ENCODE results near the gene EDIL3. TPM values are rescaled to one million over a fixed set of nuclear protein-coding genes. Genes with fewer than 3 reads are reported as not detected.

Gene EDIL3
- total and polyA plus RNA-seq, 2 experiments from 2014 or later, result 18.2 to 42.4 TPM

DNA sequence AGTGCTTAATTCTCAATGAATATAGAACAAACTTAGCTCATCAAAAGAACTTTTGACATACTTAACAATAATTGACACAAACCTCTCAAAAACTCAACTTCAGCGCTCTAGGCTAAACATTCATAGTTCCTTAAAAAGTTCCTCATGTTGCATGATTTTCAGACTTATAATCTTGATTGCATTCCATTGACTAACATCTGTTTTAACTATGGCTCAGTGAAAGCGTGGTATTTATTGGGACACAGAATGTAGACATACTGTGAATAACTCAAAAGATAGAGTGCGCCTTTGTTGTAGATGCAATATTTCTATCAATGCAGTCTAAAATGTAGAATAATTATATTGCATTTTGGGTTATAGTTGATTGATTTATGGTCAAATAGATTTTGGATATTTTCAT is 436.9 kb downstream of the EDIL3 start:
- 91% methylated on average over 3 of the region's 3 CpGs for WGBS (ENCODE audit: low lambda C conversion rate, missing lambda C conversion rate)
- H3K27me3 ChIP-seq, result no peaks in the 10 kb centered on the region
- no peaks in the 10 kb centered on the region for H3K36me3 ChIP-seq (replicated peaks; ENCODE audit: insufficient read depth, low read depth)
- H3K4me2 ChIP-seq, result no peak overlapping the region
- TF ChIP-seq, protein P1, sequence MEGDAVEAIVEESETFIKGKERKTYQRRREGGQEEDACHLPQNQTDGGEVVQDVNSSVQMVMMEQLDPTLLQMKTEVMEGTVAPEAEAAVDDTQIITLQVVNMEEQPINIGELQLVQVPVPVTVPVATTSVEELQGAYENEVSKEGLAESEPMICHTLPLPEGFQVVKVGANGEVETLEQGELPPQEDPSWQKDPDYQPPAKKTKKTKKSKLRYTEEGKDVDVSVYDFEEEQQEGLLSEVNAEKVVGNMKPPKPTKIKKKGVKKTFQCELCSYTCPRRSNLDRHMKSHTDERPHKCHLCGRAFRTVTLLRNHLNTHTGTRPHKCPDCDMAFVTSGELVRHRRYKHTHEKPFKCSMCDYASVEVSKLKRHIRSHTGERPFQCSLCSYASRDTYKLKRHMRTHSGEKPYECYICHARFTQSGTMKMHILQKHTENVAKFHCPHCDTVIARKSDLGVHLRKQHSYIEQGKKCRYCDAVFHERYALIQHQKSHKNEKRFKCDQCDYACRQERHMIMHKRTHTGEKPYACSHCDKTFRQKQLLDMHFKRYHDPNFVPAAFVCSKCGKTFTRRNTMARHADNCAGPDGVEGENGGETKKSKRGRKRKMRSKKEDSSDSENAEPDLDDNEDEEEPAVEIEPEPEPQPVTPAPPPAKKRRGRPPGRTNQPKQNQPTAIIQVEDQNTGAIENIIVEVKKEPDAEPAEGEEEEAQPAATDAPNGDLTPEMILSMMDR (IDR thresholded peaks at IDR 0.05; ENCODE audit: poor library complexity), result no peak
- TF ChIP-seq EZH2 (IDR thresholded peaks at IDR 0.05; ENCODE audit: borderline replicate concordance), result no peak
- no peak for TF ChIP-seq EZH2phosphoT487 (IDR thresholded peaks at IDR 0.05; ENCODE audit: low read depth, severe bottlenecking, unreplicated experiment)
- H3K4me1 ChIP-seq (ENCODE audit: insufficient read depth), result no peaks in the 10 kb centered on the region
- H3K4me3 ChIP-seq, result no peak overlapping the region
- no peaks in the 10 kb centered on the region for H3K79me2 ChIP-seq
- H3K9me2 ChIP-seq (replicated peaks; ENCODE audit: insufficient read depth), result no peaks in the 10 kb centered on the region
- no peak overlapping the region for H3K27ac ChIP-seq
- no peaks in the 10 kb centered on the region for H4K20me1 ChIP-seq (ENCODE audit: insufficient read depth, poor library complexity, severe bottlenecking)
- DNase-seq (ENCODE audit: low spot score), result no peak
- no peaks in the 10 kb centered on the region for H3K9me3 ChIP-seq (ENCODE audit: low read depth)
- H2AFZ ChIP-seq, result no peak overlapping the region

DNA sequence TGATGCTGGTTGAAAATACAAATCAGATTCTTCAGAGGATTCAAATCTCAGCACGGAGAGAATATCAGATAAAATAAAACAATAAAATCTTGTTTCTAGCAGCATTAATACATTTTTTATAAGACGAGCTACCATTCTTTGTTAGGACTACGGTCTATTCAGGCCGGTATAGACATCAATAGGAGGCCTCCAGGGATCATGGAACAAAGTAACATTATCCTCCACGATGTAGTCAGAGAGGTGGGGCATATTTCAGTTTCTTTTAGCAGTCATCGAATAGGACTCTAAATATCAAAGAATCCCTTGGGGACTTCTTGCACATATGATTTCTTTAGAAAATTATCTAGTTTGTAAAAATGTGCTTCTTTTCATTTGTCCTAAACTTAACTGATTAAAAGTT is 438.2 kb downstream of the EDIL3 start:
- Histone ChIP-seq H3K9me2 (replicated peaks; ENCODE audit: insufficient read depth) (no peaks in the 10 kb centered on the region), H3K9me3 (ENCODE audit: low read depth) (no peaks in the 10 kb centered on the region), H3K4me2 (no peak overlapping the region), H3K27ac (no peak overlapping the region), H3K4me1 (ENCODE audit: insufficient read depth) (no peaks in the 10 kb centered on the region), H4K20me1 (ENCODE audit: insufficient read depth, poor library complexity, severe bottlenecking) (no peaks in the 10 kb centered on the region), H3K27me3 (no peaks in the 10 kb centered on the region), H3K79me2 (no peaks in the 10 kb centered on the region), H3K4me3 (no peak overlapping the region), H3K36me3 (replicated peaks; ENCODE audit: insufficient read depth, low read depth) (no peaks in the 10 kb centered on the region), H2AFZ (no peak overlapping the region)
- TF ChIP-seq EZH2 (IDR thresholded peaks at IDR 0.05; ENCODE audit: borderline replicate concordance), result no peak
- no peak for TF ChIP-seq EZH2phosphoT487 (IDR thresholded peaks at IDR 0.05; ENCODE audit: low read depth, severe bottlenecking, unreplicated experiment)
- TF ChIP-seq, protein P1 (IDR thresholded peaks at IDR 0.05; ENCODE audit: poor library complexity), result no peak
- DNase-seq (ENCODE audit: low spot score), result no peak
- 84% methylated on average over 6 of the region's 6 CpGs for WGBS (ENCODE audit: low lambda C conversion rate, missing lambda C conversion rate)

DNA sequence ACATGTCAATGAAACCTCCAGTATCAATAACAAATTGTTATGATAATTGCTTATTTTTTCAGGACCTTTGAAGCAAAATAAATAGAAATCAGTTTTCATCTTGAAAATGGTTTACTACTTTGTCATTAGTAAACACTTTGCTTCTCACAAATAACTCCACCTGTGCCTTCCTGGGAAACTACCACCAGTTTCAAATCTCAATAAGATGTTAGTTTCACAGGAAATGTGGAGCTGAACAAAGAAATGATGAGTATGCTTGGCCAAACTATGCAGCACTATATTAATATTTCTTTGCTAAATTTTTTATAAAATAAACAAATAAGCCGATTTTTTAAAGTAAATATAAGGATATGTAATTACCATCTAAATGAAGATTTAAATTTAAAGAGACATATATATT is 442.5 kb downstream of the EDIL3 start:
- TF ChIP-seq EZH2 (IDR thresholded peaks at IDR 0.05; ENCODE audit: borderline replicate concordance) (no peak), EZH2phosphoT487 (IDR thresholded peaks at IDR 0.05; ENCODE audit: low read depth, severe bottlenecking, unreplicated experiment) (no peak)
- TF ChIP-seq, protein P1 (IDR thresholded peaks at IDR 0.05; ENCODE audit: poor library complexity), result no peak
- Histone ChIP-seq H3K4me3 (no peak overlapping the region), H3K4me2 (no peak overlapping the region), H3K4me1 (ENCODE audit: insufficient read depth) (no peaks in the 10 kb centered on the region), H3K79me2 (no peaks in the 10 kb centered on the region), H4K20me1 (ENCODE audit: insufficient read depth, poor library complexity, severe bottlenecking) (no peaks in the 10 kb centered on the region), H3K36me3 (replicated peaks; ENCODE audit: insufficient read depth, low read depth) (no peaks in the 10 kb centered on the region), H2AFZ (no peak overlapping the region), H3K9me2 (replicated peaks; ENCODE audit: insufficient read depth) (no peaks in the 10 kb centered on the region), H3K27ac (no peak overlapping the region), H3K9me3 (ENCODE audit: low read depth) (no peaks in the 10 kb centered on the region), H3K27me3 (no peaks in the 10 kb centered on the region)
- WGBS (ENCODE audit: low lambda C conversion rate, missing lambda C conversion rate), result 78% methylated on average over 1 of the region's 1 CpG
- DNase-seq (ENCODE audit: low spot score), result no peak

DNA sequence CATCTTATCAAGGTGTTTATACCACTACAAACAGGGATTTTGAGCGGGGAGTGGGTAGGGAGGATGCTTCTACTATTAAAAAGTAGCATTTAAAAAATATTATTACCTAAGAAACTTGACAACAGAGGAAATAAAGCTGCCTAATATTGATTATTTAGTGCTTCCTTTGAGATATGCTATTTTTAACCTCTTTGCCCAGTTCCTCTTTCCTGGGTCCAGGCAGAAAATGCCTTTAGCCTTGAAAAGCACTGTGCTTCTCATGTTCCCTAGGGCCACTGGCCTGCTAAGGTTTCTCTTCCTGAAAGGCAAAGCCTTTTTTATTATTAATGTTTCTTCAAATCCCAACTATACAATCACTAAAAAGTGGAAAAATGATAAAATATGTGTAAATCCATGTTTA is 446.8 kb downstream of the EDIL3 start:
- TF ChIP-seq, protein P1 (IDR thresholded peaks at IDR 0.05; ENCODE audit: poor library complexity), result no peak
- no peak for TF ChIP-seq EZH2 (IDR thresholded peaks at IDR 0.05; ENCODE audit: borderline replicate concordance)
- TF ChIP-seq EZH2phosphoT487 (IDR thresholded peaks at IDR 0.05; ENCODE audit: low read depth, severe bottlenecking, unreplicated experiment), result no peak
- H3K4me3 ChIP-seq, result no peak overlapping the region
- no peak for DNase-seq (ENCODE audit: low spot score)

More for the DNA sequence above, 446.8 kb downstream of the EDIL3 start:
- H3K9me2 ChIP-seq (replicated peaks; ENCODE audit: insufficient read depth), result no peaks in the 10 kb centered on the region
- 71% methylated on average over 1 of the region's 1 CpG for WGBS (ENCODE audit: low lambda C conversion rate, missing lambda C conversion rate)
- no peaks in the 10 kb centered on the region for H3K79me2 ChIP-seq
- no peaks in the 10 kb centered on the region for H3K27me3 ChIP-seq
- no peaks in the 10 kb centered on the region for H3K4me1 ChIP-seq (ENCODE audit: insufficient read depth)
- H4K20me1 ChIP-seq (ENCODE audit: insufficient read depth, poor library complexity, severe bottlenecking), result no peaks in the 10 kb centered on the region
- H3K9me3 ChIP-seq (ENCODE audit: low read depth), result no peaks in the 10 kb centered on the region
- no peak overlapping the region for H3K4me2 ChIP-seq
- H3K27ac ChIP-seq, result no peak overlapping the region
- H3K36me3 ChIP-seq (replicated peaks; ENCODE audit: insufficient read depth, low read depth), result no peaks in the 10 kb centered on the region
- H2AFZ ChIP-seq, result no peak overlapping the region

Measured in hepatocyte (in vitro differentiated cells).